HG02884 (cell line): Measurements from ENCODE around the gene GPR152.

Experiments
- ATAC-seq: cut with Tn5 transposase; IDR thresholded peaks from one replicate; pipeline ENCODE4 v1.9.1; 2021; ENCODE audit warnings: mild to moderate bottlenecking, moderate library complexity; ENCODE audit not compliant: unreplicated experiment

Gene GPR152

GRCh38 chr11:67452141-67452952, at the start of gene GPR152:
GPR152 (minus strand) TSS chr11:67452729; CDS start chr11:67452724, 5 bp downstream.
- no peak for ATAC-seq

- ATAC-seq = no peak
Observed at GRCh38 chr11:67501854-67502253, 49.3 kb upstream of the GPR152 start.

DNA sequence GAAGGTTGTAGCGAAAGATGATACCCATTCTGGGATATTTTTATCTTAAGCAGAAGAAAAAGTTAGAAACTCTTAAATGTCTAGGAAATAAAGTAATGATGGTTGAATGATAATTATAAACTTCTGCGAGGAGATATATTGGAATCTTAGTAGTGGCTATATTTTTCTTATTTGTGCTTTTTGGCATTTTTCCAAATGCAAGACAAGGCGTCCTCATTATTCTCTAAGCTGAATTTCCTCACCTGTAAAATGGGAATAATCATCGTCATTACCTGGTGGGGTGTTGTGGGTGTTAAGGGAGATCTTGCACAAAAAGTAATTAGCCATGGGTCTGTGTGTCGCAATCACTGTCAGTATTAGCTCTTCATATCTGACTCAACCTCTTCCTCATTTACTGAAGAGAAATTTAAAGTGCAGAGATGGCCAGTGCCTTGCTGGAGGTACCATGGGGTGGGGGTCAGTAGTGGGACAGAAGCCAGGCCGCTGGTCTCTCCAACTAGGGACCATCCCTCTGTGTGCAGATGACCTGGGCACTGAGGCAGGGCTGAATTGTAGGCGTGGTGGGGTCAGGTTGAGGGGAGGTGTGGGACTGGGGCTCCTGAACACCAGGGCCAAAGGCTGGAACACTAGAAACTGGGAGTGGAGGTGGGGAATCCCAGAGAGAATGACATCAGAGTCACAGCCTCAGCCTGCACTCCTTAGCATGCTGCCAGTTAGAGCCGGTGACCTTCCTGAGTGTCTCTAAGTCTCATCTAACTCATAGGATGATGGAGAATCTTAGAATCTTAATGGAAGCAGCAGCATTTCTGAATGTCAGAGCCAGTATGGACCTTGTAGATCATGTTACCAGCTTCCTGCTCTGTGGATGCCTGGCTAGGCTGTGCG, 48.5 kb upstream of the GPR152 start:
- ATAC-seq = no peak

DNA sequence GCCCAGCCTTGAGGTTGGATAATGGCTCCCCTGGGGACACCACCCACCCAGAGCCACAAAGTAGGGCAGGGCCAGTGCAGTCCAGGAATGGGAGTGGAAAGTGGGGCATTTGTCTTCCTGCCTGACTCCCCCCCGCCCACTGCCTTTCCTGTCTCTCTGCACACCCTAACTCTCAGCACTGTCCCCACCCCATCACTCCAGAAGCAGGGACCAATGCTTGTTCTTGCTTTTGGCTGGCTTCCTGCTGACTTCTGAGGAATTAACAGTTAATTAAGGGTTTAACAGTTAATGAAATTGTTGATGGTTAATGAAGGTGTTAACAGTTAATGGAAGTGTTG, 47.9 kb upstream of the GPR152 start:
- ATAC-seq = no peak

DNA sequence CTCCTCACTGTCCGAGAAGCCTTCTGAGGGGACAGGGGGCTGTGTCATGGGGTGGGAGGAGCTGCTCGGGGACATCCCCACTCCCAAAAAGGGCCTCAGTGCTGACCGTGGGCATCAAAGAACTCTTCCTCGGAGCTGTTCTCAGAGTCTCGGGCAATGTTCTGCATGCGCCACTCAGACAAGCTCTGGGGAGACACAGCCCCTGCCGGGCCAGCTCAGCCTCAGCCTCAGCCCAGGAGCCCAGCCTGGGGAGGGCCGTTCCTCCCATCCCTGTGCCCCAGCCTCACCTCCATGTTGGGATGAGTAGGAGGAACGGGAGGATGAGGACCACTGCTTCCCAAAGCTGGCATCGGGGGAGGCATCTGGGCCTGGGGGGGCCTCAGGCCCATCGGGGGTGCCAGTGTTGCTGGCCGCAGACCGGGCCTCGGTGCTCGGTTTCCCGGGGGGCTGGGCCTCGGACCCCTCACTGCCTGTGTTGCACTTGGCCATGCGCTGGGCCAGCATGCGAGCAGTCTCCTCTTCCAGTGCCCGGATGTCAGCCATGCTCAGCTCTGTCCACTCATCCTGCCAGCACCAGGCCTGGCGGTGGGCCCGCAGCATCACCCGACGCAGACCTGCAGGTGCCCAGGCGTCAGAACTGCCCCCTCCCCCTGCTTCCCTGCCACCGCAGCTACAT, 47.4 kb upstream of the GPR152 start:
- ATAC-seq = no peak

DNA sequence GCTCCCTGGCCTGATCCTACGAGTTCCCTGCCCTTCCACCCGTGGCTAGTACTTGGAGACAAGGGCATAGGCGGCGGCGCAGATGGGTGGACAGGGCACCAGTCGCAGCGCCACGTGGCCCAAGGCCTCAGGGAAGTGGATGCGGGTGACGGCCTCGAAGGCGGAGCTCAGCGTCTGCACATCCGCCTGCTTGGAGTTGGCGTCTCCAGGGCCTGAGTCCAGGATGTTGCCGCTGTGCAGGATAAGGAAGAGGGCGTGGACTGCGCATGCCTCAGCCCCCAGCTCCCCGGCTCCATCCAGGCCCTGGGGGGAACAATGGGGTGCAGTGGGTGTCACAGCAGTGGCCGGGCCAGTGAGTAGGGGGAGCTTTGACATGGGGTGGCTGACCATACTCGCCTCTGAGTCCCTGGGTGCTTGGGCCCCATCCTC, 46.0 kb upstream of the GPR152 start:
- no peak for ATAC-seq

GRCh38 chr11:67497656-67498291, 45.2 kb upstream of the GPR152 start:
- no peak for ATAC-seq

DNA sequence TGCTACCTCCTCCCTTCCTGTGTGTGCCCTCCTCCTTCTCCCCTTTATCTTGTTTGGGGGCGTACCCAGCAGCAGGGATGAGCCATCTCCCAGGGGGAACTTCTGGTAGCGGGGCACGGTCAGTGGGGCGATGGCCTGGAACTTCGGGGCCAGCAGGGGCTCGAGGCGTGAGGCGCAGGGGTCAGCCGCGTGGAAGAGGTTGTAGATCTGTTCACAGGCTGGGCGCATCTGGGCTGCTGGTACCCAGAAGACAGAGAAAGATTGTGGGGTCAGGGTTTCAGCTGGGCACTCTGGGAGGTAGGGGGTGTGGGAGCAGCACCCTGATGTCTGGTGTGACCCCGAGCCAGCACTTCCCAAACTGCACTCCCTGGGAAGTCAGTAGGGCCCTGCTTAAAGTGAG, 43.6 kb upstream of the GPR152 start:
- ATAC-seq = no peak

DNA sequence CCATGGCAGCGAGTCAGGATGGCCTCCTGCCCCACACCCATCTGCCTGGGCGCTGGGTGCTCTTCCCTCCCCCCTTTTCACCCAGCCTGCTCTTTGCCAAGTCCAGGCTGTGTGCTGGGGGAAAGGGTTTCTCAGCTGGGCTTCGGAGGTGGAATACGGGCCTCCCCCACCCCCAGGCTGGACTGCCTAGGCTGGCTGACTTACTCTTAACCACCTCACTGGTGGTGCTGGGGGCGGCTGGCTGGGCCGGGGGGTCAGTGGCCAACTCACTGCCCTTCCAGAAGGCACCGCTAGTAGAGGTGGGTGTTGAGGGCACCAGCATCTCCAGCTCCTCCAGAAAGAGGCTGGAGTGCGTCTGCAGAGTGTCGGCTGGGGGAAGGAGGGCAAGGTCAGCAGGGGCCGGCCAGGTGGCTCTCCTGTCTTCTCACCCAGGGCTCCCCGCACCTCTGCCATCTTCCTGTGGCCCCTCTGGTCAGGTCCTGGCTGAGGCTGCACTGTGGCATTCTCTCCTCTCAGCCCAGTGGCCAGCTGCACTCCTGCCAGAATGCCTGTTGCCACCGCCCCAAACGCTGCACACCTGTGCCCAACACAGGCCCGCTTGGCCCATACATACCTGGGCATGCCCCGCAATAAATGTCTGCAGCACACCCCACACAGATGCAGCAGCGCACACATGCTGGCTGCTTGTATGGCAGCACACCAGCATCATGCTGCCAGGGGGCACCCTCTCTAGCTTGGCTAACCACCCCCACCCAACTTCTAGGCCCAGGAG, 42.9 kb upstream of the GPR152 start:
- ATAC-seq = no peak

- ATAC-seq = no peak
Observed at GRCh38 chr11:67494371-67495233, 42.1 kb upstream of the GPR152 start.

GRCh38 chr11:67493548-67494370, 41.2 kb upstream of the GPR152 start:
- no peak for ATAC-seq

DNA sequence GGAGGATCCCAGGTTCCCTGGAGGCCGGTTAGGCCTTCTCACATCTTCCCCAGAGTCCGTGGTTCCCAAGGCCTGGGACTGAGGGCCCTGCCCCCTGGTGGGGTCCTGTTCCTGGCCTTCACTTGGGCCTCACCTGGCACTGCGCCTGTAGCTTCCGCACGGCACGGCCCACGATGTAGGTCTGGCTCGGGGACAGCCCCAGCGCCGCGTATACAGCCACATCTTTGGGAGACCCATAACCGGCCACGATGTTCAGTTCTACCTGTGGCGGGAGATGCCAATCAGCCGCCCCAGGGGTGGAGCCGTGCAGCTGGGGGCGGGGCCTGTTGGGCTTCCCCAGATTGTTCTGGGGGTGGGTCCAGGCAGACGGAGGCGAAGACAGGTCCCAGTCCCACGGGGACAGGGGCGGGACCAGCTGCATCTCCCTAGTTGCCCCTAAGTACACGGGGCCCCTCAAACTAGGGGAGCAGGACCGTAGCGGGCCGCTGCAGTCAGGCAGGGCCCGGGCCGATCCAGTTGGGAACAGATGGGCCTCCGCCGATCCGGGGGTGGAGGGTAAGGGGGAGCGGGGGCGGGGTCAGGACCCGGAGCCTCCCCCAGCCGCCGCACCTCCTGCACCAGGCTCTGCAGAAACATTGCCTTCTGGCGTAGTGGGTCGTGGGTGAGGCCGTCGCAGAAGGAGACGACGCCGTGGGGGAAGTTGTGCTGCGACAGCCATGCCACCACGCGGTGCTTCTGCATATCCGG, 40.4 kb upstream of the GPR152 start:
- no peak for ATAC-seq

DNA sequence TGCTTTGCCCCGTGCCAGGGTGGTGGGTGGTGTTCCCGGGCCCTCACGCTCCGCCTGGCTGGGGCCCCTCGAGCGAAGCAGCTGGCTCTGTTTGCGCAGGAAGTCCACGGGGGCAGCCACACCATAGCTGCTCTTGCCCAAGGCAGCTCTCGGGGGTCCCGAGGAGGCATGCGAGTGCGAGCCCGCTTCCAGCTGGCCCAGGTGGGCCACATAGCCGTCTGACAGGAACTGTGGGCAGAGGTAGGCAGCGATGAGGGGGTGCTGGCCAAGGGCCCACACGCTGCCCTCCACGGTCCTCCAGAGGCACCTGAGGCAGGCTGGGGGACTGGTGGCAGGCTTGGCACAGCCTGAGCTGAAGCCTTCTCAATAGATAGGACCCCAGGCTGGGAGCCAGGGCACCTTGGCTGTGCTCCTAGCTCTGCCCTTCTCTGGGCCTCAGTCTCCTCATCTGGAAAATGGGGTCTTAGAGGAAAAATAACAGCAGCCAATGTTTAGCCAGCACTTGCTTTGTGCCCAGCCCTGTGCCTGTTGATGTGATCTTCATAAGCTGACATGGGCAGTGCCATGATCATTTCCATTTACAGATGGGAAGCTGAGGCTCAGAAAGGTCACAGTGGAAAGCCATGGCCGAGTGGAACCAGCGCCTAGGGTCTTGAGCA, 39.7 kb upstream of the GPR152 start:
- ATAC-seq = no peak

GRCh38 chr11:67491276-67492068, 38.9 kb upstream of the GPR152 start:
- no peak for ATAC-seq

DNA sequence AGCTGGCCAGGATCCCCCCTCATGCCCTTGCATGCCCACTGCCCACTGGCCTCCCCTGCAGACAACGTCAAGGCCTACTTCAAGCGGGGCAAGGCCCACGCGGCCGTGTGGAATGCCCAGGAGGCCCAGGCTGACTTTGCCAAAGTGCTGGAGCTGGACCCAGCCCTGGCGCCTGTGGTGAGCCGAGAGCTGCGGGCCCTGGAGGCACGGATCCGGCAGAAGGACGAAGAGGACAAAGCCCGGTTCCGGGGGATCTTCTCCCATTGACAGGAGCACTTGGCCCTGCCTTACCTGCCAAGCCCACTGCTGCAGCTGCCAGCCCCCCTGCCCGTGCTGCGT, 38.2 kb upstream of the GPR152 start:
- no peak for ATAC-seq

- no peak for ATAC-seq
Observed at GRCh38 chr11:67489885-67490726, 37.6 kb upstream of the GPR152 start.
